ENCODE data around the gene ABCA7.

Gene ABCA7

DNA sequence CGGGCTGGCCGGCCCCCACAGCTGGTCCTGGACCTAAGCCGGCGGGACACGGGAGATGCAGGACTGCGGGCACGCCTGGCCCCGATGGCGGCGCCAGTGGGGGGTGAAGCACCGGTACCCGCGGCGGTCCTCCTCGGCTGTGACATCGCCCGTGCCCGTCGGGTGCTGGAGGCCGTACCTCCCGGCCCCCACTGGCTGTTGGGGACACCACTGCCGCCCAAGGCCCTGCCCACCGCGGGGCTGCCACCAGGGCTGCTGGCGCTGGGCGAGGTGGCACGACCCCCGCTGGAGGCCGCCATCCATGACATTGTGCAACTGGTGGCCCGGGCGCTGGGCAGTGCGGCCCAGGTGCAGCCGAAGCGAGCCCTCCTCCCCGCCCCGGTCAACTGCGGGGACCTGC, 36.6 kb upstream of the ABCA7 start:
- no peak for DNase-seq

DNA sequence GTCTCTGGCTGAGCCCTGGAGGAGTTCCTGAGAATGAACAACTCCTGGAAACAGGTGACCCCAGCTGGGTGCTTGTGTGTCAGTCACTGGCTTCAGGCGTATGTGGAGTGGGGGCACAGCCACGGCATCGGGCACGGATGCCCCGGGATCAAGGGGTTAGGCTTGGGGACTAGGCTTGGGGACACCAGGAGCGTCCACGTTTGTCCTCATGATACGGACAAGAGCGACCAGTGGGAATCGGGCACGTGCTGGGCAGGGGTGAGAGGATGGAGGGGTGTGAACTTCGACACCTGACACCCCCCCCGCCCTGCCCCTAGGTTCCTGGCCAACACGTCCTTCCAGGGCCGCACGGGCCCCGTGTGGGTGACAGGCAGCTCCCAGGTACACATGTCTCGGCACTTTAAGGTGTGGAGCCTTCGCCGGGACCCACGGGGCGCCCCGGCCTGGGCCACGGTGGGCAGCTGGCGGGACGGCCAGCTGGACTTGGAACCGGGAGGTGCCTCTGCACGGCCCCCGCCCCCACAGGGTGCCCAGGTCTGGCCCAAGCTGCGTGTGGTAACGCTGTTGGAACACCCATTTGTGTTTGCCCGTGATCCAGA, 35.6 kb upstream of the ABCA7 start:
- no peak for DNase-seq

DNA sequence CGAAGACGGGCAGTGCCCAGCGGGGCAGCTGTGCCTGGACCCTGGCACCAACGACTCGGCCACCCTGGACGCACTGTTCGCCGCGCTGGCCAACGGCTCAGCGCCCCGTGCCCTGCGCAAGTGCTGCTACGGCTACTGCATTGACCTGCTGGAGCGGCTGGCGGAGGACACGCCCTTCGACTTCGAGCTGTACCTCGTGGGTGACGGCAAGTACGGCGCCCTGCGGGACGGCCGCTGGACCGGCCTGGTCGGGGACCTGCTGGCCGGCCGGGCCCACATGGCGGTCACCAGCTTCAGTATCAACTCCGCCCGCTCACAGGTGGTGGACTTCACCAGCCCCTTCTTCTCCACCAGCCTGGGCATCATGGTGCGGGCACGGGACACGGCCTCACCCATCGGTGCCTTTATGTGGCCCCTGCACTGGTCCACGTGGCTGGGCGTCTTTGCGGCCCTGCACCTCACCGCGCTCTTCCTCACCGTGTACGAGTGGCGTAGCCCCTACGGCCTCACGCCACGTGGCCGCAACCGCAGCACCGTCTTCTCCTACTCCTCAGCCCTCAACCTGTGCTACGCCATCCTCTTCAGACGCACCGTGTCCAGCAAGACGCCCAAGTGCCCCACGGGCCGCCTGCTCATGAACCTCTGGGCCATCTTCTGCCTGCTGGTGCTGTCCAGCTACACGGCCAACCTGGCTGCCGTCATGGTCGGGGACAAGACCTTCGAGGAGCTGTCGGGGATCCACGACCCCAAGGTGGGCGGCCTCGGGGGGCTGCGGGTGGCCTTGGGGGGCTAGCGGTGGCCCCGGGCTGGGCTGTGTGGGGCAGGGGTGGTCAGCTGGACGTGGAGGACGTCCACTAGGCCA, 34.9 kb upstream of the ABCA7 start:
- no peak for DNase-seq

DNA sequence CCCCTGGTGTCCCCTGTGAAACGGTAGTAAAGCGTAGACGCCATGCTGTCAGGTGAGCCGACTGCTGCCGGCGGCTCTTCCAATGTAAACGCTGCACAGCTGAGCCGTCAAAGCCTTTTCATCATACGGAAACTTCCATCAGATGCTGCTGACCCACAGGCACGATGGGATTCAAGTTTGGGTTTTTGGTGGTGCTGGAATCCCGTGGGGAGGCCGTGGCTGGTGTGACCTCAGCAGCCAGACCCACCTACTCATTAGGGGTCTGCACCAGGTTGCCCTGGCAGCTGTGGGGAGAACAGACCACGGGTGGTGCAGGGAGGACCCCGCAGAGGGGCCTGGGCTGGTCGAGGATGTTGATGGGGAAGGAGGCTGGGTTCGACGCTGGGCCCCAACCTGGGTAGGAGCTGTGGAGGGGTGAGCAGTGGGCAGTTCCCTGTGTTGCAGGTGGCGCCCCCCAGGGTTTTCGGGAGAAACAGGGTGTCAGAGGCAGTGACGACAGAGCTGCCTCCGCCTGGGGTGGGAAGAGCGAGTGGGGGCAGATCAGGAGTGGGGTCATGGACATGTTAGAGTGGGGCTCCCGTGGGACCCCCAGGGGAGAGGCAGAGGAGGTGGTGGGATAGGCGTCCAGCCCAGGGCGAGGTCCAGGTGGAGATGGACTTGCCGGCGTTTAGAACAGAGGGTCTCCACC, 33.1 kb upstream of the ABCA7 start:
- no peak for DNase-seq

DNA sequence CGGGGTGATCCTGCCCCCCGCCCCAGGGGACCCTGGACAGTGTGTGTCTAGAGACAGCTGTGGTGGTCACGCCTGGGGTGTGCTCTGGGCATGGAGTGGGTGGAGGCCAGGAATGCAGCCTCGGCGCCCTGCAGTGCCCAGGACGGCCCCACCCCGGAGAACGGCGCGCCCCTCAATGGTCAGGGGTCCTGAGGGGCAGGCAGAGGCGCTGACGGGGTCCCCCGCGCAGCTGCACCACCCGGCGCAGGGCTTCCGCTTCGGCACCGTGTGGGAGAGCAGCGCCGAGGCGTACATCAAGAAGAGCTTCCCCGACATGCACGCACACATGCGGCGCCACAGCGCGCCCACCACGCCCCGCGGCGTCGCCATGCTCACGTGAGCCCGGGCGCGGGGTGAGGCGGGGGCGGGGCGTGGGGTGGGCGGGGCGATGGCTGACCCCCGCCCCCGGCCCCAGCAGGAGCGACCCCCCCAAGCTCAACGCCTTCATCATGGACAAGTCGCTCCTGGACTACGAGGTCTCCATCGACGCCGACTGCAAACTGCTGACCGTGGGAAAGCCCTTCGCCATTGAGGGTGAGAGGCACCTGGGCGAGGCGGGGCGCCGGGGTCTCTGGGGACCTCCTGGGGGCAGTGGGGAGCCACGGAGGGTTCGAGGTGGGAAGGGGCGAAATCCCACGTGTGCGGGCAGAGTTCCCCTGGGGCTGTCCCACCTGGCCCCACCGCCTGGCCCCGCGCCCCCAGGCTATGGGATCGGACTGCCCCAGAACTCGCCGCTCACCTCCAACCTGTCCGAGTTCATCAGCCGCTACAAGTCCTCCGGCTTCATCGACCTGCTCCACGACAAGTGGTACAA, 32.3 kb upstream of the ABCA7 start:
- DNase-seq = no peak

DNA sequence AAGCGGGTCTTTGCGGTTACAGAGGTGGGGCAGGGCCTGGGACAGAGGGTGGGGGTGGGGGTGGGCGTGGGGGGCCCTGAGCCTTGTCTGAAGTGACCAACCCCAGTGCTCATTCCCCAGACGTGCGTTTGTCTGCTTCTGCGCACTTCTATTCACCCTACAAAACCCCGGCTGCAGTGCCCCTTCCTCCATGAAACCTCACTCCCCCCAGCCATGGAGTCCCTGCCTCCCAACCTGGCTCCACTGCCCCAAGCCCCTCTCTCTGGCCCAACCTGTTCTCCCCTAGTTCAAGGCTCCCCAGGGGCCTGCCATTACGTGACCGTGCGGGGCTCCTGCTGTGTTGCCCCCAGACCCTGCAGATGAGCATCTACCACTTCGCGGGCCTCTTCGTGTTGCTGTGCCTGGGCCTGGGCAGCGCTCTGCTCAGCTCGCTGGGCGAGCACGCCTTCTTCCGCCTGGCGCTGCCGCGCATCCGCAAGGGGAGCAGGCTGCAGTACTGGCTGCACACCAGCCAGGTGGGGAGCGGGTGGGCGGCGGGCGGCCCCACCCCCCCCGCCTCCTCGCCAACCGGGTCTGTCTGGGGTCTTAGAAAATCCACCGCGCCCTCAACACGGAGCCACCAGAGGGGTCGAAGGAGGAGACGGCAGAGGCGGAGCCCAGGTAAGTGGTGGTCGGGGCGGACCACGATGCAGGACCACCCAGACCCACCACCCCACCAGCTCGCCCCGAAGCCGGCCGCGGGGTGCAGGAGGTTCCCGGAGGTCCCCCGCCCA, 31.5 kb upstream of the ABCA7 start:
- no peak for DNase-seq

DNA sequence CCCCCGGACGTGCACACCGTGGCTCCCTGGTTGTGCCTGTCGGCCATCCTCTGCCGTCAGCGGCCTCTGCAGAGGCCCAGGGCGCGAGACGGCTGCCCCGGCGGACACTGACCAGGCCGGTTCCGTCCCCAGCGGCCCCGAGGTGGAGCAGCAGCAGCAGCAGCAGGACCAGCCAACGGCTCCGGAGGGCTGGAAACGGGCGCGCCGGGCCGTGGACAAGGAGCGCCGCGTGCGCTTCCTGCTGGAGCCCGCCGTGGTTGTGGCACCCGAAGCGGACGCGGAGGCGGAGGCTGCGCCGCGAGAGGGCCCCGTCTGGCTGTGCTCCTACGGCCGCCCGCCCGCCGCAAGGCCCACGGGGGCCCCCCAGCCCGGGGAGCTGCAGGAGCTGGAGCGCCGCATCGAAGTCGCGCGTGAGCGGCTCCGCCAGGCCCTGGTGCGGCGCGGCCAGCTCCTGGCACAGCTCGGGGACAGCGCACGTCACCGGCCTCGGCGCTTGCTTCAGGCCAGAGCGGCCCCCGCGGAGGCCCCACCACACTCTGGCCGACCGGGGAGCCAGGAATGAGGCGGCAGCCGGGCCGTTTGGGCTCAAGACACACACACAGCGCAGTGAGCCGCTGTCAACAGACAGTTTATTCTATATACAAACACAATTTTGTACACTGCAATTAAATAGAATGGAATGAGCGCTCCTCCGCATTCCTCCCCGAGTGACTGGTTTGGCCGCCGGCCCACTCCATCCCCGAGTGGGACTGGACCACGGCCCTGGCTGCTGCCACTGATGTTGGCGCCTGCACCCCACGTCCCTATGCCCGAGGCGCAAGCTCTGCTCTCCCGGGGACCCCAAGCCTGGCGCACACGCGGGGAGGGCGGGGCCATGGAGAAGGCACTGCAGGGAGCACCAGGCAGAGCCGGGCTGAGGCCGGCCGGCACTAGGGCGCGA, 30.6 kb upstream of the ABCA7 start:
- DNase-seq = no peak

DNA sequence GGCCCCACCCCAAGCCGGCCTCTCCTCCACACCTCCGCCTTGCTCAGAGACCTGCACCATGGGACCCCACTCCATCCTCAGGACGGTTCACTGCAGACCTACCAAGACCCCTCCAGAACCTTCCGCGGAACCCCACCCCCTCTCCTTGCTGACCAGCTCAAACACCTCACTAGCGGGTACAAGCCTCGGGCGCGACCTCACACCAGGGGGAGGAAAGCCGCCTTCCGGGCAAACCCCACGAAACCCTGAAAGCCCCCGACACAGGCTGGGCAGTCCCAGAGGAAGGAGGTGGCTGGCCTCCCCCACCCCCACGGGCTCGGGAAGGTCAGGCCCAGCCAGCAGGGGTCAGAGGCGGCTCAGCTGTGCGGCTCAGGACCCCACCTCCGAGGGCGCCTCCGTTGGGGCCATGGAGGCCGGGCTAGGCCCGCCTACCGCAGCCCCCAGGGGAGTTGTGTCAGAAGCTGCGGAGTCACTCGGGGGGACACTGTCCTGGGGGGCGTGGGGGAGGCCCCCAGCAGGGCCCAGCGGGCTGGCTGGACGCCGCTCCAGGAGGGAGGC, 29.8 kb upstream of the ABCA7 start:
- no peak for DNase-seq

DNA sequence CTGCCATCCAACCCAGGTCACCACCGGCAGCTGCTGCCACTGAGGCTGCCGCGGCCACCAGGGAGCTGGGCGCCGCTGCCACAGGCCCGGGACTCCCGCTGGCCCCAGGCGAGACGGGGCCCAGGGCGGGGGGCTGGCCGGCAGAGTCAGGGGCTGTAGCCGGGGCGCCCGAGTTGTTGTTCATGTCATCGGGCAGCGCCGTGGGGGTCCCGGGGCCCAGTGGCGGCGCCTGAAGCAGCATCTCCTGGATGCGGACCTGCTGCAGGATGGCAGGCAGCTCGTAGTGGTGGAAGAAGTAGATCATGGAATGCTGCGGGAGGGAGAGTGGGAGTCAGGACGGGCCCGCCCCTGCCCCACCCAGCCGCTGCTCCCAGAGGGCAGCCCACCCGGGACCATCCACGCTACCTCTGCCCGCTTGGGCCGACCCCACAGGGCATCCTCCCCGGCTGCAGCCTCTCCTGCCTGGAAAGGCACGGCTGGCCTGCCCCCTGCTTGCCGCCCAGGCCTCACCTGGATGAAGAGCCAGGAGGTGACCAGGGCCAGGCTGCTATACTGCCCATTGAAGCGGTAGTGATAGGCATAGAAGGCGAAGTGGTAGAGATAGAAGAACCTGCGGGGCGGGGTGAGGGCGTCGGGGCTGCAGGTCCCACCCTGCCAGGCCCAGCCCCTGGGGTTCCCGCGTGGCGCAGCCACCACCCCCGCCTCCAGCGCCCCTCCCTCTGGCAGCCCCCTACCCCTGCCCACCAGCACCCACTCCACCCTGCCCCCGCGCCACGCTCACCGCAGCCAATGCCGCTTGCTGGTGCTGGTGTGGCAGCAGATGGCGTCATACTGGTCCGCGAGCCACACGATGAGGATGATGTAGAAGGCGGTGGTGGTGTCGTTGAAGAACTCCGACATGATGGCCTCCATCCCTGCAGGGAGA, 29.1 kb upstream of the ABCA7 start:
- DNase-seq = no peak

DNA sequence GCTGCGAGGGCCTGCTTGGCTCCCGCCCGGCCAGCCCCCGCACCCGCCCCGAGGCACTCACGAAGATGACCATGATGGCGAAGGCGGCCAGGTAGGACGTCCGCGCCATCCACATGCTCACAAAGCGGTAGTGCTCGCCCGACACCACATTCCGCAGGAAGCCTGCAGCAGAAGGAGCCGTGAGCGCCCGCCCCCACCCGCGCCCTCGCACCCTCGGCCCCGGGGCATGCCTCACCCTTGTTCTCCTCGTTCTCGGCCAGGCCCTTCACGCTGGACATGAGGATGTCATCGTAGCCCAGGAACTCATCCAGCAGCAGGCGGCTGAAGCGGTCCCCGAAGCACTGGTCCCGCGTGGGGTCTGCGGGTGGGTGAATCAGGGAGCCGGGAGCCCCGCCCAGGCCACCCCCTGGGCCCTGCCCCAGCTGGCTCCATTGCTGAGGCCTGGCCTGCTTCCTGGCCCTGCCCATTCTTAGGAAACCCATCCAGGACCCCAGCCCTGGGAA, 28.0 kb upstream of the ABCA7 start:
- no peak for DNase-seq

DNA sequence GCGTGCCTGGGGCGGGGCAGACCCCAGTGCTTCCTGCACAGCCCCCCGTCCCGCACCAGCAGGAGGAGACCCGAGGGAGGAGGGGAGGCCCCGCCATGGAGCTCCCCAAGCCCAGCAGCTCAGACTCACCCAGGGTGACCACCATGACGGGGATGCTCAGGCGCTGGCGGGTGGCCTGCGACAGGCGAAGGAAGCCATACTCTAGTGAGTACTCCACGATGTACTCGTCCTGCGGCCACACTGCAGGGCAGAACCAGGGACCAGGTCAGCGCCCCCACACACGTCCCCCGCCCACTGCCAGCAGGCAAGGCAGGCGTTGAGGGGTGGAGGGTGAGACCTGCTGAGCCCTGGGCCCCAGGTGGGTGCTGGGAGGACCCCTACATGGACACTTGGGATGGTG, 27.6 kb upstream of the ABCA7 start:
- no peak for DNase-seq

DNA sequence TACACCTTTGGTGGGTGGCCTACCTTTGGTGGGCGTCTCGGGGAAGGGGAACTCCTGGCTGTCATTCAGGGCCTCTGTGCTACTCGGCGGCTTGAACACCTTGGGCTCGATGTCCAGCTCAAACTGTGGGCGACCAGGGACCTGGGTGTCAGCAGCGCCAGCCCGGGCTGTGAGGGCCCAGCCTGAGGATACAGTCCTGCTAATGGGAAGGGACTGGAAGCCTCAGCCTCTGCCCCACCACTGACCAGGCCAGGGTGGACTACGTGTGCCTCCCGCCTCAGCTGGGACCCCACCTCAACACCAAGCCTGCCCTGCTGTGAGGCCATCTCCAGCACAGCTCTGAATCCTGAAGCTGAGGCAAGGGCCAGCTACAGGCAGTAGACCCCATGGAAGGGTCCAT, 26.7 kb upstream of the ABCA7 start:
- DNase-seq = no peak

DNA sequence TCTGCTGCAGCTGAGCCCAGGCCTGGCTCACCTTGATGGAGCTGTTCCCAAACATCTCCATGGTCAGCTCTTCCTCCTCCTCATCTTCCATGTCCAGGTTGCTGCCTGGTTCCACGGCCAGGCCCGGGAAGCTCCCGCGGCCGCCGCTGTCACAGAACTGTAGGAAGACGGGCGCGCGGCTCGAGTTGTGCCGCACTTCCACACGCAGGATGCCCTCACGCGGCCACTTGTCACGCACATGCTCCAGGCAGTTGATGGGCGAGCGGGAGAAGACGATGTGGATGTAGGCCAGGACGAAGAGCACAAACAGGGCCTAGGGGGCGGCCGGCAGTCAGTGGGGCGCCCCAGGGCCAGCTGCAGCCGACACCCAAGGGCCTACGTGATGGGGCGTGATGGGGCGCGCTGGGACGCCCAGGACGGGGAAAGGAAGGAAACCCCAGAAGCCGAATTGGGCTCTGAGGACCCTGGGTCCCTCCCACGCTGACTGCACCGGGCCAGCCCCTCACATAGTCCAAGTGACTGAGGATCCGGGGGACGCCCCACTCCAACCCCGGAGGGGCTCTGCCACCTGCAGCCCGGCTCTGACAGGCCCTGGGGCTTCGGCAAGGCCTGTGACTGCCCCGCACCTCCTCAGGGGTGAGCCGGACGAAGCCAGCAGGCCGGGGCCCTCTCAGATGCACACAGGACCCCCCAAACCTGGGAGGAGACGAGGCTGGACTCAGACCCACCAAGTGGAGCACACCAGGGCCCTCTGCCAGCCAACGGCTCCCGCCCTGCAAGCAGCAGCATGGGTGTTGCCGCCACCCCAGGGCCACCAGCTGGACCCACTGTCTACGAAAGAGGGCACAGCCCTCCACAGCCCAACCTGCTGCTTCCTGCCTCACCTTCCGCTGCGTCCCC, 25.5 kb upstream of the ABCA7 start:
- DNase-seq = no peak

DNA sequence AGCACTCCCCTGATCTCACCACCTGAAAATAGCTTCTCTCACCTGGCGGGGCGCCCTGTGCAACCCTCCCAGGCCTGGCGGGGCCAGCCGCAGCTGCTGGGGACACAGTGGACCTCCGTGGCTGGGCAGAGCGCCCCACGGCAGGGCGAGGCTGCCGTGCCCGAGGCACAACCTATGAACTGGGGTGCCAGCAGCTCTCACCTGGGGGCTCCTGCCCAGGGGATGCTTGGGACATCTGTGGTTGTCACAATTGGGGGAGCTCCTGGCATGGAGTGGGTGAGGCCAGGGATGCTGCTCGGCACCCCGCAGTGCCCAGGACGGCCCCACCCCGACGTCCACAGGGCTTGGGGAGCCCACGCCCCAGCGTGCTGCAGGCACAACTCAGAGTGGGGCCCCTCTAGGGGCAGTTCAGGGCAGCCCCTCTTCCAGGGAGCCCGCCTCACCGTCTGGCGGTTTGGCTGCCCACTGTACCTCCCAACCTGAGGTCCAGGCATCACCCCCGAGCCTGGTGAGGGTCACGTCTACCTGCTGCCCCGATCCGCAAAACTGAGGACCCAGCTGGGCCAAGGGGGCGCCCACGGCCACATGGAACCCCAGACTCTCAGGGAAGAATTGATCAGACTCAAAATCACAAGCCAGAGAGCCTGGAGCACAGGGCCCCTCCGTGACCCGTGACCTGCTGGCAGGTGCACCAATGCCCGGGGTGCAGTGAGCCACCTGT, 24.7 kb upstream of the ABCA7 start:
- DNase-seq = no peak

DNA sequence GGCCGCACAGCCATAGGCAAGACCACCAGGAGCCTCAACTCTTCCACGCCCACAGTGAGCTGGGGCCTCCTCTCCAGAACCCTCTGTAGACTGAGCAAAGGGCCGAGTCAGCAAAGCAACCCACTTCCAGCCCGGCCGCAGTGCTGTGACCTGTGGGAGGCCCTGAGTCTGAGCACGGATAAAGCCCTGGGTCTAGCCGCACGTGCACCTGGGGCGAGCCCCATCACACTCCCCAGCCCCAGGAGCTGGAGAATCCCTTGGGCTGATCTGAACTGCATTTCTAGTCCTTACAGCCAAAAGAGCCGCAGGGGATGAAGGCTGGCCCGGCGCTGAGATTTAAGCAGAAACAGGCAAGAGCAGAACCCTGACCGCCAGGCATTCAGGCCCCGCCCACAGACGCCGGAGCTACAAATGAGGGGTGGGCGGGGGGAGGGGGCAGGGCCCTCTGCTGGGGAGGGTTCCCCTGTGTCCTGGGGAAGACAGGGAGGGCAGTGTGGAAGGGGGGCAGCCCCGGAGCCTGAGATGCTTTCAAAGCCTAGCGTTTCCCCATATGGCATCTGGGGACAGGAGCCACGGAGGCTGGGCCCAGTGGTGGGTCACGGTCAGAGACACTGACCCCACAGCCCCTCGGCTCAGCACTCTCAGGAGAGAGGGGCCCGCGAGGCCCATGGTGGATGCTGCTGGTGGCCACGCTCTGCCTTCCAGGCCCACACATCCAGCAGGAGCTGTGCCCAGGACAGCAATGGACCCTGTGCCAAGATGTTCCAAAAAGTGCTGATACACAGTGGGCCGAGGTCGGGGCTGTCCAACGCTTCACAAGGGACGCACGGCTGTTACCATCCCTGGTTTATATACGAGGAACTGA, 23.9 kb upstream of the ABCA7 start:
- DNase-seq = no peak

DNA sequence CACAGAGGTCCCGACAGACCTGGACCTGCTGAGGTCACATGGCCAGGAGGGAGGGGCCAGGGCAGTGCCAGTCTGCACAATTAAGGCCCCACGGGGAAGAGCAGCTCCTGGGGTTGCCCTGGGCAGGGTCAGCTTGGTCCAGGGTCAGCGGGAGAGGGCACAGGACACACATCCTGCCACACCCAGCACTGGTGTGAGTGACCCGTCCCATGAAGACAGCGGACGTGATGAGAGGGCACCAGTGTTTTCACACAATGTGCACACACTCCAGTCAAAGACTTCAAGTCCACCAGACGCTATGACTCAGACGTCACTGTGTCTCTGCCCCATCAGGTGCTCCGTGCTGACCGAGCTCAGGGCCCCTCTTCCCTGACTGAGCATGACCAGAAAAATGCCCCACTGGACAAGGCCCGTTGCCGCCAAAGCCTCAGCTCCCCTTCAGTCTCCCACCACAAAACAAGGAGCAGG, 23.2 kb upstream of the ABCA7 start:
- DNase-seq = no peak

All from NCI-H1105 (cell line).